Ramos (cell line): ENCODE data around the gene CHN2.

ENCODE experiments used
- in situ Hi-C: fragments of 300-500 bp; cut with MboI; formaldehyde crosslinking; loops from one replicate; pipeline ENCODE4 v1.14.3; 2022; ENCODE audit warnings: low sequenced_read_pairs; ENCODE audit not compliant: unreplicated experiment

The CHN2 gene

GRCh38 chr7:29377718-29378117 is 183.1 kb downstream of the CHN2 start:
- in situ Hi-C loops, result no loop called here

GRCh38 chr7:29379551-29379950 is 185.0 kb downstream of the CHN2 start:
- in situ Hi-C loops, result no loop called here

GRCh38 chr7:29381206-29382094 is 186.9 kb downstream of the CHN2 start:
- in situ Hi-C loops, result no loop called here

GRCh38 chr7:29384277-29384676 is 189.7 kb downstream of the CHN2 start:
- in situ Hi-C loops, result no loop called here

- in situ Hi-C loops, result no loop called here
These were observed 190.7 kb downstream of the CHN2 start for GRCh38 chr7:29385214-29385814.

- in situ Hi-C loops, result no loop called here
These were observed 191.7 kb downstream of the CHN2 start for GRCh38 chr7:29386196-29386765.

- in situ Hi-C loops, result no loop called here
These were observed 196.7 kb downstream of the CHN2 start for GRCh38 chr7:29391262-29391661.

- in situ Hi-C loops, result no loop called here
These were observed 199.7 kb downstream of the CHN2 start for GRCh38 chr7:29394321-29394720.

- in situ Hi-C loops, result no loop called here
These were observed 202.0 kb downstream of the CHN2 start for GRCh38 chr7:29396563-29396962.

GRCh38 chr7:29397398-29397797 is 202.8 kb downstream of the CHN2 start:
- in situ Hi-C loops, result no loop called here

- in situ Hi-C loops, result no loop called here
These were observed 203.4 kb downstream of the CHN2 start for GRCh38 chr7:29398011-29398410.

GRCh38 chr7:29400437-29400836 is 205.9 kb downstream of the CHN2 start:
- in situ Hi-C loops, result loop anchor here (5.0 kb wide), 1 partner anchor 478 kb away; no protein-coding TSS in a partner anchor

GRCh38 chr7:29401769-29402168 is 207.2 kb downstream of the CHN2 start:
- in situ Hi-C loops, result loop anchor here (5.0 kb wide), 1 partner anchor 479 kb away; no protein-coding TSS in a partner anchor

- in situ Hi-C loops, result no loop called here
These were observed 211.3 kb downstream of the CHN2 start for GRCh38 chr7:29405891-29406290.

GRCh38 chr7:29406366-29406765 is 211.8 kb downstream of the CHN2 start:
- in situ Hi-C loops, result no loop called here

- in situ Hi-C loops, result no loop called here
These were observed 214.3 kb downstream of the CHN2 start for GRCh38 chr7:29408841-29409243.

- in situ Hi-C loops, result no loop called here
These were observed 216.4 kb downstream of the CHN2 start for GRCh38 chr7:29410996-29411395.

GRCh38 chr7:29412912-29413311 is 218.3 kb downstream of the CHN2 start:
- in situ Hi-C loops, result no loop called here

- in situ Hi-C loops, result no loop called here
These were observed 219.1 kb downstream of the CHN2 start for GRCh38 chr7:29413626-29414136.

GRCh38 chr7:29414216-29414615 is 219.6 kb downstream of the CHN2 start:
- in situ Hi-C loops, result no loop called here

- in situ Hi-C loops, result no loop called here
These were observed 220.6 kb downstream of the CHN2 start for GRCh38 chr7:29415215-29415614.
